HG03520 (cell line): ENCODE results near the gene FGD4.

ENCODE experiments used
- ATAC-seq: cut with Tn5 transposase; IDR thresholded peaks from one replicate; pipeline ENCODE4 v1.9.1; 2021; ENCODE audit warnings: mild to moderate bottlenecking, moderate library complexity; ENCODE audit not compliant: unreplicated experiment

FGD4 gene

DNA sequence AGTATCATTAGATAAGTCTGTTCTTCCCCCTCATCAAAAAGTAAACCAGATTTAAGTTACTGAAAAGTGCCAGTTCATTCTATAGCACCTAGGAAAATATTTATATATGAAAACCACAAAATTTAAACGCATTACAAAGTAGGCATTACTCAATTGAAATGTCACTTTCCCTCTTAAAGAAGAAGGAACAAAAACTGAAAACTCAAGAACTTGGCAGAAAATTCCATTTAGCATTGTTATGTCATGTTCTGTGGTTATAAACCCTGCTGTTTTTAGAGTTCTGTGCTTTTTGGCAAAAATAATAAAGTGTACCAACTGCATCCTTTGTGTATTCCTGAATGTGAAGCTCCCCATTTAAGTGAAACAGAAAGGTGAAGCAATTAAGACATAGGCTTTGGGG, 3.6 kb downstream of the FGD4 start:
- ATAC-seq: no peak

- no peak for ATAC-seq
Observed at GRCh38 chr12:32407795-32408194, 8.4 kb downstream of the FGD4 start.

DNA sequence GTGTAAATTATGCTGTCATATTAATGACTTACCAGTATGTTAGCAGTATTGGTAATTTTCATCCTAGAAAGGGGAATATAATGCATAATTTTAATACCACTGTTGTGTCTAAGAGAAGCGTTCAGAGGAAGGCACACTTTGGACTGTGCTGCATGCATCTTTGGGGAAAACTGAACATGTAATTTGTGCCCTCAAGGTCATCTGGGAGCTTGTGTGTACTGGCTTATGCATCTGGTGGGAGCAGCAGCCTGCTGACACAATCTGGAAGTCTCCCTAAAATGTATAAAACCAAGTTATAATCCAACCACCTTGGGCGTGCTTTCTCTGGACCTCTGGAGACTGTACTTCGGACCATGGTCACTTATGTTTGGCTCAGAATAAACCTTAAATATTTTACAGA, 14.1 kb downstream of the FGD4 start:
- ATAC-seq: no peak

- ATAC-seq: no peak
Observed at GRCh38 chr12:32418221-32418620, 18.9 kb downstream of the FGD4 start.

GRCh38 chr12:32418903-32419519, 19.7 kb downstream of the FGD4 start:
- ATAC-seq: no peak

DNA sequence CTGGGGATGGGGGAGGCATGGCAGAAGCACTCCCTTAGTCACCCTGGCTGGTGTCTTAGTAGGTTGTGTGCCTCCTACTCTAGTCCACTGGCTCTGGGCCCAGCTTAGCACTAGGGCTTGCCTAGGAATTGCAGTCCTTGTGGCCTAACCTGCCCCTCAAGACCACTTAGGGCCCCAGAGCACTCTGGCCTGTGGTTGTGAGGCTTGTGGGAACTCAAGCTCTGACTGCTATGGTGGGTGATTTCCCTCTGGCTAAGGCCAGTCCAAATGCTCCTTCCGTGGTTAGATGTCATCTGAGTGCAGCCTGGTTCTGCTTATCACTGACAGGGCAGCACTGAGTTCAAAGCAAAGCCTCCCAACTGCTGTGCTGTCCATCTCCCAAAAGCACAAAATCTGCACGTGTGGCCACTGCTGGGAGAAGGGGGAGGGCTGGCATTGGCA, 20.2 kb downstream of the FGD4 start:
- ATAC-seq: peak; percentile 50

DNA sequence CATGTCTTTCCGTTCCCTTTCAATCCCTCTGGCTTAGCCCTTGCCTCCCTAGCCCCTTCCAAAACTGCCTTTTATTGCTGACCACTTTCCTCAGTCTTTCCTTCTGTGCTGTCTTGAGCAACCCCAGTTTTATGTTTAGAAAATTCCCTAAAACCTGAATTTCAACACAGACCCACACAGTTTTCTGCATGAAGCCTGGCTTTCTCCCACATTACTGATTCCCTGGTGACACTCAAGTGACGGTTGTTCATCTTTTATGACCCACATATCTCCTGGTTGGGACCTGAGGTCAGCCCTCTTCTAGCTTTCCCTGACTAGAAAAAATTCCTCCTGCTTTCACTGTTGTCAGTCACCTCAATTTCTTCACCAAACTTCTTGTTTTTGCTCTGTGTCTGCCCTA, 21.0 kb downstream of the FGD4 start:
- ATAC-seq: no peak

GRCh38 chr12:32423559-32423958, 24.2 kb downstream of the FGD4 start:
- ATAC-seq: no peak

GRCh38 chr12:32431025-32431424, 31.7 kb downstream of the FGD4 start:
- ATAC-seq: no peak

DNA sequence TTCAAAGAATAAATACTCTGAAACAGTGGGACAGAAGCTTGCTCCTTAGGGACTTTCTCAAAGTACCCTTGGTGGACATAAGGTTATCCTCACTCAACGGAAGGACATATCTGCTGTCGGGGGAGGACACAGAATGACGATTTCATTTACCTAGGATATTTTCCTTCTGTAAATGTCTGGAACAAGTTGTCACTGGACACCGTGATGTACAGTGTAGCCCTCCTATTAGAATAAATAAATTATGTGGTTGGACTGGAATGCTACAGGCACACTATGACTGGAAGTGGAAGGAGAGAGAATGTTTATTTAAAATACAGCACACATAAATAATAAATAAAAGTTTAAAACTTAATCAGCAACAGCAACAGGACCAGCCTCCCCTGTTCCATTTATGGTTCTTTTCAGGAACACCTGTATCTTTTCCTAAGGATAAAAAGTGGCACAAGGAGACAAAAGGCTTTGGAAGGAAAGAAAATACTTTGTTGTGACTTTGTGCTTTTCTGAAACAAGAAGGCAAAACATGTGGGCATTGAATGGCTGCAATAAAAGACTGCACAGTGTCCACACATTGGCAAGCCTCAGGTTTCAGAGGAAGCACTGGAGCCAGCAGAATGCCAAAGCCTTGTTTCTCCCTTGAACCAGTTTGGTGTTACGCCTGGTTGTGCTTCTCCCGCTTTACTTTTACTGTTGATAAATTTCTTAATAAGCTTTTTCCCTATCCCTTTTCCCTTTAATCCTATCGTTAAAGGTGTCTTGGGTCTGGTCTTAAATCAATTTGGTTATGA, 36.8 kb downstream of the FGD4 start:
- ATAC-seq: no peak

DNA sequence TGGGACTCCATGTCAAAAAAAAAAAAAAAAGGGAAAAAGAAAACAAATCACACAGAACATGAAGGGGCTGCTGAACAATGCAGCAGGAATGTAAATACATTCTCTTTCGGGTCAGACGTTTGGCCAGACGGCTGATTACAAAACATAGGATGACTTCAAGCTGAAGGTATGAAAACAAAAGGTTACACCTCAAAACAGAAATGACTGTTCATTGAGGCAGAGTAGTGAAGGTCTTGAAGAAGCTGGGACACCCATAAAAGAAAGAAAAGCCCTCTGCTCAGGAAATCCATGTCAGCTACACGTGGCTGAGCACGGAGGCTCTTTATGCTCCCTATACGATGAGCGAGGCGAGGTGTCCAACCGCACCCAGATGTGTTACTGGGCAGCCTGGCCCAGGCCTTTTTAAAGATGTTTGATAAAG, 37.7 kb downstream of the FGD4 start:
- no peak for ATAC-seq

GRCh38 chr12:32440120-32440865, 40.9 kb downstream of the FGD4 start:
- ATAC-seq: no peak

- no peak for ATAC-seq
Observed at GRCh38 chr12:32443491-32443890, 44.1 kb downstream of the FGD4 start.

- no peak for ATAC-seq
Observed at GRCh38 chr12:32444895-32445294, 45.5 kb downstream of the FGD4 start.

DNA sequence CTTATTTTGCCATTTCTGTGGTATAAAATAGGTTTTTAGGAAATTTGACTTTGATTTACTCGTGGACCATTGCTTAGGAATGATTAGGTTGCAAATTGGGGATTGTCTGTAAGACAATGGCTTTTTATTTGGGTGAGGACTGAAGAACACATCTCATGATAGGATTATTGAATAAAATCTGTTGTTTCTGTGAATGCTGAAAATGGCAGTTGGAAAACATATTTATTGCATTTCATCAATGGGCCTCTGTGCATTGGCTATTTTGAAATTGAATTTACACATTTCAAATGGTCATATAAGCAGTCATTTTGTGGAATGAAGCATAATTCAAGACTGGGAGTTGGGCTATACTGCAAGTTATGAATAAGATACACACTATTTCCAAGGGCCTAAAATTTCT, 46.0 kb downstream of the FGD4 start:
- no peak for ATAC-seq

- ATAC-seq: no peak
Observed at GRCh38 chr12:32446316-32447119, 47.2 kb downstream of the FGD4 start.

- no peak for ATAC-seq
Observed at GRCh38 chr12:32448586-32448985, 49.2 kb downstream of the FGD4 start.

- no peak for ATAC-seq
Observed at GRCh38 chr12:32450363-32450762, 51.0 kb downstream of the FGD4 start.

GRCh38 chr12:32450768-32451167, 51.4 kb downstream of the FGD4 start:
- ATAC-seq: no peak

- no peak for ATAC-seq
Observed at GRCh38 chr12:32451816-32452215, 52.5 kb downstream of the FGD4 start.

GRCh38 chr12:32454075-32454474, 54.7 kb downstream of the FGD4 start:
- no peak for ATAC-seq
